Gastroesophageal sphincter (tissue), 4 donors: ENCODE measurements around the gene FASTKD2. TPM values are rescaled to one million over a fixed set of nuclear protein-coding genes. Genes with fewer than 3 reads are reported as not detected.

ENCODE experiments used
- ATAC-seq: fragments of 150-250 bp; one replicate; pipeline ENCODE4 v1.9.1; 2016; ENCODE audit warnings: mild to moderate bottlenecking, moderate library complexity
- H3K27ac ChIP-seq, 4 donors: fragments of 200-600 bp; sonication (generic) in 3 of 4; 1 replicate in 3 of 4; 2 replicates in 1 of 4; pipeline ENCODE4 v1.5.1; 2016 to 2019
- H3K27me3 ChIP-seq: fragments of 200-600 bp; sonication (generic); one replicate; pipeline ENCODE4 v1.5.1; 2019
- H3K36me3 ChIP-seq, 2 donors: fragments of 200-600 bp; sonication (generic); one replicate each; pipeline ENCODE4 v1.5.1; 2019; ENCODE audit warnings: control low read depth in 1 of 2
- H3K4me1 ChIP-seq, 3 donors: fragments of 200-600 bp; sonication (generic); 1 replicate in 2 of 3; 2 replicates in 1 of 3; pipeline ENCODE4 v1.5.1; 2016 to 2019; ENCODE audit warnings: control low read depth in 2 of 3
- H3K4me3 ChIP-seq, 2 donors: fragments of 200-600 bp; sonication (generic); one replicate each; pipeline ENCODE4 v1.5.1; 2019; ENCODE audit warnings: mild to moderate bottlenecking in 1 of 2, moderate library complexity in 1 of 2
- H3K9me3 ChIP-seq, 3 donors: fragments of 200-600 bp; sonication (generic); one replicate each; pipeline ENCODE4 v1.5.1; 2017 to 2019; ENCODE audit warnings: control low read depth in 2 of 3
- EP300 ChIP-seq: sonication (generic); formaldehyde crosslinking; IDR thresholded peaks from one replicate; pipeline ENCODE4 v1.6.1; 2017; ENCODE audit warnings: antibody characterized with exemption, mild to moderate bottlenecking
- POLR2A ChIP-seq, 2 donors: fragments of 450-650 bp; IDR thresholded peaks; one replicate each; pipeline ENCODE4 v1.6.1; 2017; ENCODE audit warnings: antibody characterized with exemption in 2 of 2, mild to moderate bottlenecking in 2 of 2, moderate library complexity in 1 of 2
- POLR2AphosphoS5 ChIP-seq: sonication (generic); formaldehyde crosslinking; IDR thresholded peaks from one replicate; pipeline ENCODE4 v1.6.1; 2017; ENCODE audit warnings: antibody characterized with exemption
- WGBS, 2 donors: methylation state at CpG; one replicate each; pipeline ENCODE4 v1.1.5; 2018; ENCODE audit warnings: low coverage in 1 of 2; 5-methylcytosine and 5-hydroxymethylcytosine counted together
- total RNA-seq, 4 donors: library from RNA; depleted of rRNA; stranded (reverse); fragments of >200 nt; gene quantifications; one replicate each; pipeline ENCODE4 v1.1.0, GENCODE V29; 2016
- TF ChIP-seq, protein P1 (sequence below), 4 experiments: fragments of 200-600 bp in 2 of 4; fragments of 450-650 bp in 2 of 4; sonication (generic) in 1 of 4; IDR thresholded peaks; one replicate each; pipeline ENCODE4 v1.5.1; 2017 to 2019; ENCODE audit warnings: antibody characterized with exemption in 4 of 4, mild to moderate bottlenecking in 2 of 4, moderate library complexity in 2 of 4

FASTKD2 gene
- total RNA-seq, 4 donors from 2014 or later, result 24.1 to 41.2 (median 31.8) TPM

DNA sequence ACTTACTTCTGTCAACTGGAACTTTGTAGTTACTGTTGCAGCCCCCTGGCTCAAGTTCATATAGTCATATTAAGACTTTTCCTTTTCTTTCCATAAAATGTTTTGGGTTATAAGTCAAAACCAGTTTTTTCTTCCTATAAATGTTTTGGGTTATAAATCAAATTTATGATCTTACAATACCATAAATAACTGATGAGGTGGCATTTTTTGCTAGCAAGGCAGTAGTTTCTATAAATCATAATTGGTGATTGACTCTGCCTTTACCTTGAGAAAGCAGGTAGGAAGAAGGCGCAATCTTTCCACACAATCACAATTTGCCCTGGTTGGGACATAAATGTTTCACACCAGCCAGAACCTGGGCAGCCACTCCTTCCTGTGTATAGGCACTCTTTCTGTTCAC, 42.1 kb upstream of the FASTKD2 start:
- WGBS, 2 donors, result 86 to 100% methylated on average over 1 of the region's 1 CpG
- ATAC-seq, result no peak
- TF ChIP-seq POLR2A (IDR thresholded peaks at IDR 0.05), result no peak
- TF ChIP-seq, protein P1, sequence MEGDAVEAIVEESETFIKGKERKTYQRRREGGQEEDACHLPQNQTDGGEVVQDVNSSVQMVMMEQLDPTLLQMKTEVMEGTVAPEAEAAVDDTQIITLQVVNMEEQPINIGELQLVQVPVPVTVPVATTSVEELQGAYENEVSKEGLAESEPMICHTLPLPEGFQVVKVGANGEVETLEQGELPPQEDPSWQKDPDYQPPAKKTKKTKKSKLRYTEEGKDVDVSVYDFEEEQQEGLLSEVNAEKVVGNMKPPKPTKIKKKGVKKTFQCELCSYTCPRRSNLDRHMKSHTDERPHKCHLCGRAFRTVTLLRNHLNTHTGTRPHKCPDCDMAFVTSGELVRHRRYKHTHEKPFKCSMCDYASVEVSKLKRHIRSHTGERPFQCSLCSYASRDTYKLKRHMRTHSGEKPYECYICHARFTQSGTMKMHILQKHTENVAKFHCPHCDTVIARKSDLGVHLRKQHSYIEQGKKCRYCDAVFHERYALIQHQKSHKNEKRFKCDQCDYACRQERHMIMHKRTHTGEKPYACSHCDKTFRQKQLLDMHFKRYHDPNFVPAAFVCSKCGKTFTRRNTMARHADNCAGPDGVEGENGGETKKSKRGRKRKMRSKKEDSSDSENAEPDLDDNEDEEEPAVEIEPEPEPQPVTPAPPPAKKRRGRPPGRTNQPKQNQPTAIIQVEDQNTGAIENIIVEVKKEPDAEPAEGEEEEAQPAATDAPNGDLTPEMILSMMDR (IDR thresholded peaks at IDR 0.05), result no peak
- no peak for TF ChIP-seq EP300
- TF ChIP-seq POLR2AphosphoS5, result no peak

DNA sequence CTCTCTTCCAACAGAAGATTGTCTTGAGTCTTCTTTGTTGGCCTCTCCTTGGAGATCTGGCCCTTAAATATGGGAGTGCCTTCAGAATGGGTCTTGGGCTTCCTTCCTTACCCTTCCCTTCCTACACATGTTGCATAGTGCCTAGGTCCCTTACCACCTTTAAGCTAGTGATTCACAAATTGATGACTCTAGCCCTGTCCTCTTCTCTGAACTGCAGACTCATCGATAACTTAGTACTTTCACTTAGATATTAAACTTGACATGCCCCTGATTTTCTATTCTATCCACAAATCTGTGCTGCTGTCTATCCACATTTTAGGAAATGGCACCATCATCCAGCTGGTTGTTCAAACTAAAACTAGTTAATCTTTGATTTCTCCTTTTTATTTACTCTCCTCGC, 38.1 kb upstream of the FASTKD2 start:
- Histone ChIP-seq H3K36me3 (no peaks in the 10 kb centered on the region), H3K9me3 (no peaks in the 10 kb centered on the region), H3K27ac (no peak overlapping the region), H3K27me3 (peaks cover 14% of the 10 kb centered on the region), H3K4me3 (no peak overlapping the region), H3K4me1 (no peaks in the 10 kb centered on the region)
- TF ChIP-seq EP300 (no peak), POLR2AphosphoS5 (no peak), POLR2A (IDR thresholded peaks at IDR 0.05) (no peak)
- TF ChIP-seq, protein P1 (IDR thresholded peaks at IDR 0.05), result no peak
- WGBS, 2 donors, result 92% methylated on average over 2 of the region's 2 CpGs; no CpG with 5 or more reads in 1 of the 2 donors
- ATAC-seq, result no peak

More for the DNA sequence above, 42.1 kb upstream of the FASTKD2 start:
- H3K27ac ChIP-seq, result no peak overlapping the region
- no peaks in the 10 kb centered on the region for H3K36me3 ChIP-seq
- no peaks in the 10 kb centered on the region for H3K9me3 ChIP-seq
- no peaks in the 10 kb centered on the region for H3K4me1 ChIP-seq
- no peak overlapping the region for H3K4me3 ChIP-seq
- peaks cover 8% of the 10 kb centered on the region for H3K27me3 ChIP-seq

DNA sequence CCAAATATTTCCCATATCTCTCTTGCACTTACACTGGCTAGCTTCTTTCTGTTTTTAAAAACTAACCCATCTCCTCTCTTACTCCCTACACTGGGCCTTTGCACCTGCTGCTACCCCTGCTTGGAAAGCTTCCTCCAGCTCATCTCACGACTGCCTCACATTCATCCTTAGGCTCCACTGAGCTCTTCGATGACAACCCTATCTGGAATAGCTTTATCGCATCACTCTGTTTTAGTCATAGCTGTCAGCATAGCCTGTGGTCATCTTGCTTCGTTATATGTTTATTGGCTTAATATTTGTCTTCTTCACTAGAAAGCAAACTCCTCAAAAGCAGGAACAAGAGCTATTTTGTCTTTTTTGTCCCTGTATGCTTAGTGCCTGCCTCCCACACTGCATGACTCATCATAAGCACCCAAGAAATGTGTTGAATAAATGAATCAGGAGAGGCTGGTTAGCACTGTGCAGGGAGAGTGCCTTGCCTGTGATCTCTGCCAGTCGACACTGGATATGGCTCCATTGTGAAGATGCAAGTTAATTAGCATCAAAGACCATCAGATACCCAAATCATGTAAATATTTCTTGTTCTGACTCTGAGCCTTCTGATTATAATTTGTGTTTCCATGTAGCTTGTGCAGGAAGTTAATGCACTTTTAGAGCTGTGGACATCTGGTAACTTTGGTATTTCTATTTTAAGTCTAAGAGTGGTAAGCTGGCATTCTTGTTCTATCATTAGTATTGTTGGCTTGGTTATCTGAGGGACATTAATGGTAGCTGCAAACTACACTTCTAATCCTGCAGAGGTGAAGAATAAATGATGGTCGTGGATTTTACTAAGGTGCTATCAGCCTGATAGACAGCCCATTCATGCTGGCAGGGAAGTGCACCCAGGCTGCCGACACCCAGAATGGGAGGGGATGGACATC, 36.9 kb upstream of the FASTKD2 start:
- Histone ChIP-seq H3K36me3 (no peaks in the 10 kb centered on the region), H3K4me1 (no peaks in the 10 kb centered on the region), H3K4me3 (no peak overlapping the region), H3K27ac (no peak overlapping the region), H3K27me3 (peaks cover 14% of the 10 kb centered on the region), H3K9me3 (no peaks in the 10 kb centered on the region)
- ATAC-seq, result no peak
- TF ChIP-seq EP300 (no peak), POLR2A (IDR thresholded peaks at IDR 0.05) (no peak), POLR2AphosphoS5 (no peak)
- TF ChIP-seq, protein P1 (IDR thresholded peaks at IDR 0.05), result no peak
- 72 to 73% methylated on average over 6 to 7 of the region's 7 CpGs for WGBS, 2 donors

DNA sequence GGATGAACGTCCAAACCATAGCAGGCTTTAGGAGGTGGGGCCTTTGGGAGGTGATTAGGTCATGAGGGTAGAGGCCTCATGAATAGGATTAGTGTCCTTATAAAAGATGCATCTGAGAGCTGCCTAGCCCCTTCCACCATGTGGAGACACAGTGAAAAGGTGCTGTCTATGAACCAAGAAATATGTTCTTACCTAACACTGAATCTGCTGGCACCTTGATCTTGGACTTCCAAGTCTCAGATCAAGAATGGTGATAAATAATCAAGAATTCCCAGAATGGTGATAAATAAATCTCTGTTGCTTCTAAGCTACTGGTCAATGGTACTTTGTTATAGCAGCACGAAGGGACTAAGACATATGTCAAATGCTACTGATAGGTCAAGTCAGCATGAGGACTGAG, 32.1 kb upstream of the FASTKD2 start:
- TF ChIP-seq, protein P1 (IDR thresholded peaks at IDR 0.05), result no peak
- TF ChIP-seq POLR2A (IDR thresholded peaks at IDR 0.05), result no peak
- no peak for TF ChIP-seq EP300
- no peak for TF ChIP-seq POLR2AphosphoS5
- H3K4me1 ChIP-seq, result no peaks in the 10 kb centered on the region
- no peaks in the 10 kb centered on the region for H3K9me3 ChIP-seq
- H3K4me3 ChIP-seq, result no peak overlapping the region
- ATAC-seq, result no peak
- H3K36me3 ChIP-seq, result no peaks in the 10 kb centered on the region
- H3K27ac ChIP-seq, result no peak overlapping the region
- WGBS, 2 donors, result 53 to 83% methylated on average over 2 of the region's 2 CpGs
- peaks cover 5% of the 10 kb centered on the region for H3K27me3 ChIP-seq

DNA sequence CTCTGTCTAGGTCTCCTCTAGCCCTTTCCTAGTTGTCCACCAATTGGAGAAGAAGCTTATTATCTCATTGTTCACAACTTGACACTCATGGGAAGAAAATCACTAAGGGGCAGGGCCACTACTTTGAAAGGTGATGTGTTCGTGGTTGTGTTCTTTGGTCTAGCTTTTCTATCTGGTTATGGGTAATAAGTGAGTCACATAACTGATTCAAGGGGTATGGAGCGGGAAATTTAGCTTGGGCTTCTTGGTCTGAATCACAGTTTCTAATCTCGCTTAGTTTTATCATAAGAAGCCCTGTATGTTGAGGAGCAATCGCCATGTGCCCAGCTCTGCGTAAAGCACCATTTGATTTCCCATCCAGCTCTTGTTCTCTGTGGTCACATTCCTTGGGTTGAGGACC, 28.5 kb upstream of the FASTKD2 start:
- TF ChIP-seq POLR2A (IDR thresholded peaks at IDR 0.05) (no peak), EP300 (no peak), POLR2AphosphoS5 (no peak)
- TF ChIP-seq, protein P1 (IDR thresholded peaks at IDR 0.05), result no peak
- no peaks in the 10 kb centered on the region for H3K27me3 ChIP-seq
- no peak overlapping the region for H3K27ac ChIP-seq
- H3K36me3 ChIP-seq, result no peaks in the 10 kb centered on the region
- no peak for ATAC-seq
- no peaks in the 10 kb centered on the region for H3K4me1 ChIP-seq
- no peaks in the 10 kb centered on the region for H3K9me3 ChIP-seq
- 93 to 95% methylated on average over 3 to 5 of the region's 5 CpGs for WGBS, 2 donors
- H3K4me3 ChIP-seq, result no peak overlapping the region
